Measurements from ENCODE around the gene OPA3. TPM values are rescaled to one million over a fixed set of nuclear protein-coding genes. Genes with fewer than 3 reads are reported as not detected.

OPA3 gene
- total RNA-seq, 1 donor from 2014 or later, result 14.8 TPM

- no peaks in the 10 kb centered on the region for H3K27me3 Mint-ChIP-seq (ENCODE audit: low read depth)
- DNase-seq (ENCODE audit: low spot score), result no peak
- TF ChIP-seq CTCF (IDR thresholded peaks at IDR 0.05), result no peak
- no peak overlapping the region for H3K4me3 Mint-ChIP-seq (ENCODE audit: unreplicated experiment)
- no peak overlapping the region for H3K27ac Mint-ChIP-seq (ENCODE audit: unreplicated experiment)
- no peaks in the 10 kb centered on the region for H3K36me3 Mint-ChIP-seq (ENCODE audit: low read depth)
- peaks cover 8% of the 10 kb centered on the region for H3K4me1 Mint-ChIP-seq (ENCODE audit: low read depth)
- no peaks in the 10 kb centered on the region for H3K9me3 Mint-ChIP-seq (ENCODE audit: low read depth)
Observed at GRCh38 chr19:45483033-45483432, 101.6 kb downstream of the OPA3 start.

- no peaks in the 10 kb centered on the region for H3K27me3 Mint-ChIP-seq (ENCODE audit: low read depth)
- H3K9me3 Mint-ChIP-seq (ENCODE audit: low read depth), result no peaks in the 10 kb centered on the region
- peaks cover 15% of the 10 kb centered on the region for H3K4me1 Mint-ChIP-seq (ENCODE audit: low read depth)
- no peak for DNase-seq (ENCODE audit: low spot score)
- peak overlapping the region; percentile 95 for H3K27ac Mint-ChIP-seq (ENCODE audit: unreplicated experiment)
- peak overlapping the region; percentile 78 for H3K4me3 Mint-ChIP-seq (ENCODE audit: unreplicated experiment)
- TF ChIP-seq CTCF (IDR thresholded peaks at IDR 0.05), result peak; percentile 80
- peaks cover 2% of the 10 kb centered on the region for H3K36me3 Mint-ChIP-seq (ENCODE audit: low read depth)
Observed at GRCh38 chr19:45478454-45479238, 106.0 kb downstream of the OPA3 start.

- TF ChIP-seq CTCF (IDR thresholded peaks at IDR 0.05), result no peak
- no peaks in the 10 kb centered on the region for H3K9me3 Mint-ChIP-seq (ENCODE audit: low read depth)
- no peaks in the 10 kb centered on the region for H3K27me3 Mint-ChIP-seq (ENCODE audit: low read depth)
- no peak for DNase-seq (ENCODE audit: low spot score)
- H3K4me3 Mint-ChIP-seq (ENCODE audit: unreplicated experiment), result peak overlapping the region; percentile 78
- H3K27ac Mint-ChIP-seq (ENCODE audit: unreplicated experiment), result peak overlapping the region; percentile 95
- peaks cover 15% of the 10 kb centered on the region for H3K4me1 Mint-ChIP-seq (ENCODE audit: low read depth)
- H3K36me3 Mint-ChIP-seq (ENCODE audit: low read depth), result peaks cover 4% of the 10 kb centered on the region
Observed at GRCh38 chr19:45477713-45478453, 106.7 kb downstream of the OPA3 start.

Other genes with a start within 250 kb of the OPA3 start
- 0.22 TPM in 1 of 3 replicates, not detected in the others for gene KLC3, start 244.1 kb downstream of the OPA3 start, total RNA-seq
- 29.6 to 38.0 TPM (median 32.5 TPM) in 3 replicates for gene ERCC2, start 214.2 kb downstream of the OPA3 start, total RNA-seq
- gene PPP1R13L, start 179.7 kb downstream of the OPA3 start, total RNA-seq, result 67.2 to 111 TPM (median 110 TPM) in 3 replicates
- 7.3 to 10.4 TPM (median 9.6 TPM) in 3 replicates for gene POLR1G, start 178.2 kb downstream of the OPA3 start, total RNA-seq
- gene ERCC1, start 160.9 kb downstream of the OPA3 start, total RNA-seq, result 72.4 to 93.1 TPM (median 77.9 TPM) in 3 replicates
- 25.5 to 50.9 TPM (median 43.8 TPM) in 3 replicates for gene FOSB, start 116.8 kb downstream of the OPA3 start, total RNA-seq
- 11.5 to 16.0 TPM (median 13.7 TPM) in 3 replicates for gene RTN2, start 87.8 kb downstream of the OPA3 start, total RNA-seq
- 0.52 to 0.63 TPM in 2 of 3 replicates, not detected in the other for gene PPM1N, start 86.4 kb downstream of the OPA3 start, total RNA-seq
- 65.6 to 145 TPM (median 142 TPM) in 3 replicates for gene VASP, start 77.3 kb downstream of the OPA3 start, total RNA-seq
- gene GPR4, start 17.4 kb upstream of the OPA3 start, total RNA-seq, result not detected in 3 replicates
- 20.5 to 28.3 TPM (median 22.4 TPM) in 3 replicates for gene EML2, start 54.6 kb upstream of the OPA3 start, total RNA-seq
- gene GIPR, start 83.4 kb upstream of the OPA3 start, total RNA-seq, result 0.41 to 2.4 TPM (median 1.3 TPM) in 3 replicates
- 310 to 361 TPM (median 314 TPM) in 3 replicates for gene SNRPD2, start 107.2 kb upstream of the OPA3 start, total RNA-seq
- gene QPCTL, start 107.9 kb upstream of the OPA3 start, total RNA-seq, result 11.9 to 13.7 TPM (median 13.4 TPM) in 3 replicates
- 12.7 to 14.8 TPM (median 14.3 TPM) in 3 replicates for gene FBXO46, start 146.1 kb upstream of the OPA3 start, total RNA-seq
- gene MEIOSIN, start 148.6 kb upstream of the OPA3 start, total RNA-seq, result not detected in 3 replicates
- gene SIX5, start 184.4 kb upstream of the OPA3 start, total RNA-seq, result 29.3 to 33.8 TPM (median 33.0 TPM) in 3 replicates
- 95.0 to 176 TPM (median 162 TPM) in 3 replicates for gene DMPK, start 197.7 kb upstream of the OPA3 start, total RNA-seq
- 77.6 to 83.0 TPM (median 79.4 TPM) in 3 replicates for gene DMWD, start 208.0 kb upstream of the OPA3 start, total RNA-seq
- 0.15 TPM in 1 of 3 replicates, not detected in the others for gene RSPH6A, start 230.5 kb upstream of the OPA3 start, total RNA-seq